Activated CD4-positive, alpha-beta T cell treated with anti-CD3 and anti-CD28 coated beads, Interleukin-2, amount 10 ng/mL, durations not matched to agents 7 days and 5 days (primary cell): Measurements from ENCODE around the gene MTMR2. TPM values are rescaled to one million over a fixed set of nuclear protein-coding genes. Genes with fewer than 3 reads are reported as not detected.

Experiments
- CTCF ChIA-PET: fragments of 350-600 bp; sonication (Branson Sonifier 250); formaldehyde crosslinking; loops from one replicate; lab custom pipeline; 2021; ENCODE audit warnings: antibody characterized with exemption; lab: Charles Lee
- POLR2A ChIA-PET: fragments of 350-600 bp; sonication (Branson Sonifier 250); formaldehyde crosslinking; loops from one replicate; lab custom pipeline; 2021; ENCODE audit warnings: antibody characterized with exemption; lab: Charles Lee
- DNase-seq: peaks from one replicate; pipeline ENCODE4 v3.0.0-alpha.2; 2020
- H3K27ac Mint-ChIP-seq: one replicate; pipeline ENCODE4 v1.8.0; 2021; ENCODE audit warnings: mild to moderate bottlenecking, moderate library complexity, mixed read lengths
- H3K27me3 Mint-ChIP-seq: one replicate; pipeline ENCODE4 v1.8.0; 2021; ENCODE audit warnings: mixed read lengths
- H3K36me3 Mint-ChIP-seq: one replicate; pipeline ENCODE4 v1.8.0; 2021; ENCODE audit warnings: low read depth, mixed read lengths
- H3K4me1 Mint-ChIP-seq: one replicate; pipeline ENCODE4 v1.8.0; 2021; ENCODE audit warnings: mixed read lengths
- H3K4me3 Mint-ChIP-seq: one replicate; pipeline ENCODE4 v1.8.0; 2021; ENCODE audit warnings: mild to moderate bottlenecking, moderate library complexity, mixed read lengths
- H3K9me3 Mint-ChIP-seq: one replicate; pipeline ENCODE4 v1.8.0; 2021; ENCODE audit warnings: mixed read lengths
- total RNA-seq, 2 experiments: library from RNA; stranded (reverse); gene quantifications; one replicate each; pipeline ENCODE4 v1.2.3, GENCODE V29; 2021

The MTMR2 gene
- total RNA-seq, result 10 to 100 TPM; 13.5 to 15.2 TPM

DNA sequence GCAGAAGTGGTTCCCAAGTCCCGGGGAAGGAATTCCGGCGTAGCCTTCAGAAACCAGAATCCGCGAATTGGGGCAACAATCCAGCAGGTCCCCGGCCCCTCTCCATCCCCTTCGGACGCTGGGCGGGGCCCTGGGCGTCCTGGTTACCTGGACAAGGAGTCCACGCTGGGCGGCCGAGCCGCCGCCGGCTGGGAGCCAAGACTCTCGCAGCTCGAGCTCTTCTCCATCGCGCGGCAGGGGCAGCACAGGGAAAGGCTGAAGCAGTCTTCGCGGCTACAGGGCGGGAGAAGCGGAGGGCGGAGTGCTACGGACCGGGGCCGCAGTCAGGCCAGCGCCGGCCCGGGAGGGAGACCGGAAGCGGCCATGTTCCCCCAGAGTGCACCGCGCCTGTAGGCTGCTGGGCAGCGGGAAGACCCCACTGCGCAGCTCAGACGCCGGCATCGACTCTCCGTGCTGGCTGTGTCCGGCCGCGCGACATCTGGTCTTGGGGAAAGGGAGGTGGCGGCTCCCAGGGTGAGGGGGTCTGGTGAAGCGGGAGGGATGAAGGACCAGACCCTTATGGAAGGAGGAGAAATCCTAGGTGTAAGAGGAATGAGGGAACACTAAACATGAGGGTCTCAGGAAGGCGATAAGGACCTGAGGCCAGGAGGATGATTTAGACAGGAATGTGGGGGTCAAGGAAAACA lies at the start of gene MTMR2:
TSS of gene MTMR2 (minus strand) at position 380 of the 686 bp plus-strand sequence. CDS start at position 227, 153 bp downstream.
- Mint-ChIP-seq H3K27me3 (peaks cover 11% of the 10 kb centered on the region), H3K4me3 (peak within 1 kb of the TSS; percentile 88), H3K27ac (peak within 1 kb of the TSS; percentile 88), H3K9me3 (no peaks in the 10 kb centered on the region), H3K36me3 (peaks cover 3% of the 10 kb centered on the region), H3K4me1 (peaks cover 27% of the 10 kb centered on the region)
- ChIA-PET CTCF (no interaction called here), POLR2A (no interaction called here)
- DNase-seq, result peak; percentile 40

DNA sequence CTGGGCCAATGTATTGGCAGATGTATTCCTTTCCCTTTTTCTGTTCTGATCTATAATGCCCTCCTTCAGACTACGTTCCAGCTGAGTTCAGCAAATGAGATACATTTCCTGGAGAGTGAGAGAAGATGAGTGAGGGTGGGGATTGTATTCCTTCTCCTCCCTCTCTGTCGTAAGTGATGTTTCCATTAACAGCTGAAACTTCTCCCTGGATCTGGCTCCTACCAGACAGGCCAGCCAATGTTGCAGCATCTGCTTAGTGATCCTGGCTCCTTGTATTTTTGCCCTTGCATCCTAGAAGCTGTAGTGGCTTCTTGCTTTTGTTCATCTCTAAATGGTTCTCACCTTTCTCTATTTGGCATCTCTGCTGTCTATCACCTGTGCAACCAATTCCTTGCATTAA lies 48.2 kb upstream of the MTMR2 start:
- Mint-ChIP-seq H3K4me1 (no peaks in the 10 kb centered on the region), H3K27ac (no peak overlapping the region), H3K27me3 (no peaks in the 10 kb centered on the region), H3K9me3 (no peaks in the 10 kb centered on the region), H3K4me3 (no peak overlapping the region), H3K36me3 (no peaks in the 10 kb centered on the region)
- DNase-seq, result no peak
- CTCF ChIA-PET, result interaction anchor here (0.6 to 1.2 kb wide), 3 partner anchors 10 to 125 kb away, joined by 3 to 4 read pairs (median 4); no protein-coding TSS in a partner anchor
- POLR2A ChIA-PET, result no interaction called here

DNA sequence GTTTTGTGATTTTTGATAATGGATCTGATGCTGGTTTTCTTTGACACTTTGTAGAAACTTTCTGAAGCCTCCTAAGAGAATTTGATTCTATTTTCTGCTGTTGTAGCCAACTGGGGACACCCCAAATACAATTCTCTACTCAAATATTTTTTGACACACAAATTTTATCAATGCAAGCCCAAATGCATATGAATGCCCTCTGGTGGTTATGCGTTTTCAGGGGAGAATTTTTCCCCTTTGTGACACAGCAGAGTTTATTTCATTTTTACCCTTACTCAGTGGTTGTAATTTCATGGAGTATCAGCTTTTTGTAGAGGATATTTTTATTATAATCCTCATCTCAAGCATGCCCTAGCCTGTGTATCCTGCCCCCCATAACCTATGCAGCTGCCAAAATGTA lies 44.7 kb upstream of the MTMR2 start:
- Mint-ChIP-seq H3K9me3 (no peaks in the 10 kb centered on the region), H3K4me1 (no peaks in the 10 kb centered on the region), H3K36me3 (no peaks in the 10 kb centered on the region), H3K27ac (no peak overlapping the region), H3K27me3 (no peaks in the 10 kb centered on the region), H3K4me3 (no peak overlapping the region)
- POLR2A ChIA-PET, result no interaction called here
- no peak for DNase-seq
- CTCF ChIA-PET, result interaction anchor here (1.1 kb wide), 1 partner anchor 62 kb away, joined by 3 read pairs; no protein-coding TSS in a partner anchor

DNA sequence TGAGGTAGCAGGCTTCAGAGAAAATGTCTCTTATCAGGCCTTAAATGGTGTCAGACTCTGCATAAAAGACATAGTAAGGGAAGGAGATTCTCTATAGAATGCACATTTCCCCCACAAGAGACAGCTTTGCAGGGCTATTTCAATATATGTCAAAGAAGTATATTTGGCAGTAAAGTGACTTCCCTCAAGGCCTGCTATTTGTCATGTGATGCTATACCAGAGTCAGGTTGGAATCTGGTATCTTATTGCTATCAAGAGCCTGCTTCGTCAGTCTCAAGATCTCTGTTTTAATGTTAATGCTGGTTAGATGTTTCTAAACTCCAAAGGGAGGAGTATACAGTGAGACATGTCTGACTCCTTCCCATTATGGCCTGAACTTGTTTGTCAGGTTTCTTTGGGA lies 40.4 kb upstream of the MTMR2 start:
- Mint-ChIP-seq H3K36me3 (no peaks in the 10 kb centered on the region), H3K9me3 (no peaks in the 10 kb centered on the region), H3K4me3 (no peak overlapping the region), H3K27me3 (peaks cover 2% of the 10 kb centered on the region), H3K27ac (no peak overlapping the region), H3K4me1 (no peaks in the 10 kb centered on the region)
- POLR2A ChIA-PET, result no interaction called here
- CTCF ChIA-PET, result no interaction called here
- no peak for DNase-seq

DNA sequence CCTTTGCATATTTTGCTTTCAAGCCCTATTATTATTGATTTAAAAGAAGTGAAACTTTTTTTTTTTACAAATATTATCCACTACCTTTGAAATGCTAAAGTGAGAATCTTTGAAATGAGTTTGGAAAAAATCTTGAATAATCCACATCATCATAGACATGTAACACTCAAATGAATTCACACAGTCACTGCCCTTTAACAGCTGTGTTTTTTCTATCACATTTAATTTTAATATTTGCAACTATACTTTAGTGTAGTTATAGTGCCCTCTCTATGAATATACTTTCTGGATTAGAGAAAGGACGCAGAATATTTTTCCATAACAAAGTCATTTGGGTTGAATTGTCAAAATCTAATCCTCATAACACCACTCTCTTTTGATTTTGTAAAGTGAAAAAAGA lies 37.9 kb upstream of the MTMR2 start:
- peaks cover 2% of the 10 kb centered on the region for H3K27me3 Mint-ChIP-seq
- H3K27ac Mint-ChIP-seq, result no peak overlapping the region
- DNase-seq, result no peak
- H3K4me1 Mint-ChIP-seq, result no peaks in the 10 kb centered on the region
- ChIA-PET CTCF (no interaction called here), POLR2A (no interaction called here)
- no peaks in the 10 kb centered on the region for H3K36me3 Mint-ChIP-seq
- H3K4me3 Mint-ChIP-seq, result no peak overlapping the region
- no peaks in the 10 kb centered on the region for H3K9me3 Mint-ChIP-seq

DNA sequence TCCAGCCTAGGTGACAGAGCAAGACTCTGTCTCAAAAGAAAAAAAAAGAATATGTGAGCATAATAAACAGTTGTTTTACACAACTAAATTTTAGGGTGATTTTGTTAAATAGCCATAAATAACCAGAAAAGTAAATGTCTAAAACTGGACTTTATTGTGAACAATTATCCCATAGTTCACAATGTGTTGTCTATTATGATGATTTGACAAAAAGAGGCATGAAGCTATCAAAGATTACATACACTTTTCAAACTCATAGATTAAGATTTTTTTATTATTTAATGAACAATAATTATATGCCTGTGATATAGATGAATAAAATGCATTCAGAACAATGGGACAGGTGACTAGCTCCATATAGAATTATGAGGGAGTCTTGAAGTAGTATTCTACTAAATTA lies 27.0 kb upstream of the MTMR2 start:
- peaks cover 10% of the 10 kb centered on the region for H3K9me3 Mint-ChIP-seq

DNA sequence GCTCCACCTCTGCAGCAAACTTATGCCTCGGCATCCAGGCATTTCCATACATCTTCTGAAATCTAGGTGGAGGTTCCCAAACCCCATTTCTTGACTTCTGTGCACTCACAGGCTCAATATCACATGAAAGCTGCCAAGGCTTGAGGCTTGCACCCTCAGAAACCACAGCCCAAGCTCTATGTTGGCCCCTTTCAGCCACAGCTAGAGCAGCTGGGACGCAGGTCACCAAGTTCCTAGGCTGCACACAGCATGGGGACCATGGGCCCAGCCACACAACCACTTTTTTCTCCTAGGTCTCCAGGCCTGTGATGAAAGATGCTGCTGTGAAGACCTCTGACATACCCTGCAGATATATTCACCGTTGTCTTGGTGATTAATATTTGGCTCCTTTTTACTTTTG lies 24.7 kb upstream of the MTMR2 start:
- POLR2A ChIA-PET, result no interaction called here
- H3K4me3 Mint-ChIP-seq, result no peak overlapping the region
- no peak for DNase-seq
- H3K27ac Mint-ChIP-seq, result no peak overlapping the region
- peaks cover 24% of the 10 kb centered on the region for H3K9me3 Mint-ChIP-seq
- no peaks in the 10 kb centered on the region for H3K4me1 Mint-ChIP-seq
- CTCF ChIA-PET, result no interaction called here
- H3K36me3 Mint-ChIP-seq, result peaks cover 5% of the 10 kb centered on the region
- no peaks in the 10 kb centered on the region for H3K27me3 Mint-ChIP-seq

More for the DNA sequence above, 27.0 kb upstream of the MTMR2 start:
- Mint-ChIP-seq H3K36me3 (no peaks in the 10 kb centered on the region), H3K27ac (no peak overlapping the region), H3K4me1 (no peaks in the 10 kb centered on the region), H3K4me3 (no peak overlapping the region), H3K27me3 (no peaks in the 10 kb centered on the region)
- no peak for DNase-seq
- ChIA-PET POLR2A (interaction anchor here (0.5 kb wide), 1 partner anchor 400 kb away, joined by 3 read pairs; no protein-coding TSS in a partner anchor), CTCF (no interaction called here)

DNA sequence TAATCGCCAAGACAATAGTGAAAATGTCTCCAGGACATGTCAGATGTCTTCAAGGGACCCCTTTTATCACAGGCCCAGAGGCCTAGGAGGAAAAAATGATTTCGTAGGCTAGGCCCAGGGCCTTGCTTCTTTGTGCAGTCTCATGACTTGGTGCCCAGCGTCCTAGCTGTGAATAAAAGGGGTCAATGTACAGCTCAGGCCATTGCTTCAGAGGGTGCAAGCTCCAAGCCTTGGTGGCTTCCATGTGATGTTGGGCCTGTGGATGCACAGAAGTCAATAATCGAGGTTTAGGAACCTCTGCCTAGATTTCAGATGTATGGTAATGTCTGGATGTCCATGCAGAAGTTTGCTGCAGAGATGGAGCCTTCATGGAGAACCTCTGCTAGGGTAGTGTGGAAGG lies 20.7 kb upstream of the MTMR2 start:
- no peak for DNase-seq
- ChIA-PET POLR2A (no interaction called here), CTCF (interaction anchor here (0.6 kb wide), 2 partner anchors 48 to 131 kb away, joined by 4 to 5 read pairs; no protein-coding TSS in a partner anchor)
- H3K4me3 Mint-ChIP-seq, result no peak overlapping the region
- peaks cover 5% of the 10 kb centered on the region for H3K36me3 Mint-ChIP-seq
- H3K27me3 Mint-ChIP-seq, result no peaks in the 10 kb centered on the region
- H3K9me3 Mint-ChIP-seq, result peaks cover 27% of the 10 kb centered on the region
- no peak overlapping the region for H3K27ac Mint-ChIP-seq
- no peaks in the 10 kb centered on the region for H3K4me1 Mint-ChIP-seq

DNA sequence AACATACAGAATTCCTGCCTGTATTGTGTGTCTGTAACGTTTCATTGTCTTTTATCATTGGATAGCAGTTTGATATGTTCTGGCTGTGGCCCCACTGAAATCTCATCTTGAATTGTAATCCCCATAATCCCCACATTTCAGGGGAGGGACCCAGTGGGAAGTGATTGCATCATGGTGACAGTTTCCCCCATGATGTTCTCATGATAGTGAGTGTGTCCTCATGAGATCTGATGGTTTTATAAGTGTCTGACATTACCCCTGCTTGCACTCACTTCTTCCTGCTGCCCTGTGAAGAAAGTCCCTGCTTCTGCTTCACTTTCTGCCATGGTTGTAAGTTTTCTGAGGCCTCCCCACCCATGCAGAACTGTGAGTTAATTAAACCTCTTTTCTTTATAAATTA lies 19.6 kb upstream of the MTMR2 start:
- DNase-seq, result no peak
- no peaks in the 10 kb centered on the region for H3K4me1 Mint-ChIP-seq
- H3K4me3 Mint-ChIP-seq, result no peak overlapping the region
- no peaks in the 10 kb centered on the region for H3K27me3 Mint-ChIP-seq
- ChIA-PET POLR2A (no interaction called here), CTCF (no interaction called here)
- H3K27ac Mint-ChIP-seq, result no peak overlapping the region
- peaks cover 5% of the 10 kb centered on the region for H3K36me3 Mint-ChIP-seq
- H3K9me3 Mint-ChIP-seq, result peaks cover 22% of the 10 kb centered on the region

DNA sequence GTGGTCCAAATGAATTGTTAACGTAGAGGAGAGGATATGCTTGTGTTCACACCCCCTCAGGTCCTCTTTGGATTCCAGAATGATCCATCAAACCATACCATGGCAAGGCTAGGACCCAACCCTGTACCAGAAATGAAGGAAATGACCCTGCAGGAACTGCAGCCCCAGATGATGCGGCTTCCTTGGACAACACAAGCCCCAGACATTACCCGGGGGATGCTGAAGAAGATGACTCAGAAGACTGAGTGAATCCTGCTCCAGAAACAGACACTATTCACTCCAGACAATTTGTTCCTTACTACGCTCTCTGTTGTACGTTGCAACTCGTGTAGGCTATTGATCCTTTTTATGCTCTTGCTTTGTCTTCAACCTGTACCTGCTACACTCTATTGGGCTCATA lies 15.2 kb upstream of the MTMR2 start:
- Mint-ChIP-seq H3K9me3 (peaks cover 8% of the 10 kb centered on the region), H3K36me3 (peaks cover 3% of the 10 kb centered on the region), H3K27ac (no peak overlapping the region), H3K27me3 (no peaks in the 10 kb centered on the region), H3K4me3 (no peak overlapping the region), H3K4me1 (no peaks in the 10 kb centered on the region)
- ChIA-PET POLR2A (no interaction called here), CTCF (no interaction called here)
- DNase-seq, result no peak

DNA sequence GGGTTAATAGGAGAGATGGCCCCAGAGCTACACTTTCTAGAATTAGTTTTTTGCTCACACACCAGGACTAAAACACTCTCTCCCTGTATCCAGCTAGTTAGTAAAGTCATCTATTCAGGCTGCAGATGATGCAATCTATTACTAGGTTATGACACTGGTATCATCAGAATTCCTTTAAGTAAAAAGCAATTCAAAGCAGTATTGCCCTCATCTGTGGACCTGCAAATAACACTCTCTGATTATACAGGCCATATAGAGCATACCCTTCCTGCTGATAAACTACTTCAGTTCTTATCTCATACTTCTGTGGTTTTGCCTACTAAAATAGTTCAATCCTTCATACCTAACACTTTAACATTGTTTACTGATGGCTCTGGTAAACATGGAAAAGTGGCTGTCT lies 13.5 kb upstream of the MTMR2 start:
- Mint-ChIP-seq H3K4me3 (no peak overlapping the region), H3K27me3 (no peaks in the 10 kb centered on the region), H3K36me3 (no peaks in the 10 kb centered on the region), H3K27ac (no peak overlapping the region), H3K9me3 (no peaks in the 10 kb centered on the region), H3K4me1 (no peaks in the 10 kb centered on the region)
- POLR2A ChIA-PET, result no interaction called here
- DNase-seq, result no peak
- CTCF ChIA-PET, result interaction anchor here (0.5 to 1.0 kb wide), 2 partner anchors 9 to 457 kb away, joined by 3 to 6 read pairs; no protein-coding TSS in a partner anchor

DNA sequence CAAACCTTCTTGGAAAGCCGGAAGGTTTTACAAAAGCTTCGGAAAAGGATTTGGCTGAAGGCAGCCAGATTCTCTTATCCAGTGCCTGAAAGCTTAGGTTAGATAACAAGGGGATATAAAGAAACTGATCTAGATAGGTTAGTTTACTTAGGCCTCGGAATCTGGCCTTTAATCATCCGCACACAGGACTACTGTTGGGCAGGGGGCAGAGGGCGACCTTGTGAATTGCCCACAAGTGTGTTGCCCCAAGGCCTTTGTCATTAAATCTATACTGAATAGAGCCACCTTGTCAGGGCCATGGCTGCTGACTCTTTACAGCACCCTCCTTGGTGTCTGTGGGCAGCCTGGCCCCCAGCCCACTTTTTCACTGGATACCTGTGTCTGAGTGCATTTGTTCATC lies 9.7 kb upstream of the MTMR2 start:
- H3K4me3 Mint-ChIP-seq, result no peak overlapping the region
- H3K27me3 Mint-ChIP-seq, result peaks cover 7% of the 10 kb centered on the region
- POLR2A ChIA-PET, result no interaction called here
- CTCF ChIA-PET, result no interaction called here
- H3K27ac Mint-ChIP-seq, result no peak overlapping the region
- H3K9me3 Mint-ChIP-seq, result peaks cover 17% of the 10 kb centered on the region
- DNase-seq, result no peak
- H3K4me1 Mint-ChIP-seq, result no peaks in the 10 kb centered on the region
- H3K36me3 Mint-ChIP-seq, result peaks cover 2% of the 10 kb centered on the region

DNA sequence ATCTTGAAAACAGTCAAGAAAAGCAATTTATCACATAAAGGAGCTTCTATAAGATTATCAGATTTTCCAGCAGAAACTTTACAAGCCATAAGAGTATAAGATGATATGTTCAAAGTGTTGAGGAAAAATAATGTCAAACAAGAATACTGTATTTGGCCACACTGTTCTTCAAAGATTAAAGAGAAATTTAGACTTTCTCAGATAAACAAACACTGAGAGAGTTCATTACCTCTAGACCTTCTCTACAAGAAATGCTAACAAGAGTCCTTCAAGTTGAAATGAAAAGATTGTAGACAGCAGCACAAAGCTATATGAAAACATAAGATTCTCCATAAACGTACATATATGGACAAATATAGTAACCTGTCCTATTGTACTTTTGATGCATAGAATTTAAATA lies 8.0 kb upstream of the MTMR2 start:
- CTCF ChIA-PET, result interaction anchor here (0.7 kb wide), 1 partner anchor 107 kb away, joined by 3 read pairs; no protein-coding TSS in a partner anchor

More for the DNA sequence above, 8.0 kb upstream of the MTMR2 start:
- H3K4me1 Mint-ChIP-seq, result no peaks in the 10 kb centered on the region
- peaks cover 11% of the 10 kb centered on the region for H3K27me3 Mint-ChIP-seq
- peaks cover 2% of the 10 kb centered on the region for H3K36me3 Mint-ChIP-seq
- peaks cover 17% of the 10 kb centered on the region for H3K9me3 Mint-ChIP-seq
- no peak for DNase-seq
- H3K27ac Mint-ChIP-seq, result no peak overlapping the region
- H3K4me3 Mint-ChIP-seq, result no peak overlapping the region
- POLR2A ChIA-PET, result no interaction called here
